ENCODE measurements around the gene CCDC116. TPM values are rescaled to one million over a fixed set of nuclear protein-coding genes. Genes with fewer than 3 reads are reported as not detected.

Gene CCDC116
- polyA plus RNA-seq, 1 donor from 2014 or later, result 0.28 TPM

GRCh38 chr22:21602579-21602978 is 30.0 kb upstream of the CCDC116 start:
- H2AFZ ChIP-seq (ENCODE audit: low read depth, low read length), result no peak overlapping the region
- no peak overlapping the region for H3K27ac ChIP-seq (ENCODE audit: low read length)
- no peaks in the 10 kb centered on the region for H3K9me3 ChIP-seq (ENCODE audit: low read length)
- no peak overlapping the region for H3K9ac ChIP-seq (ENCODE audit: low read length)
- H3K79me2 ChIP-seq (replicated peaks; ENCODE audit: insufficient read depth, low read length), result peaks cover 32% of the 10 kb centered on the region
- no peaks in the 10 kb centered on the region for H3K9me2 ChIP-seq (ENCODE audit: insufficient read depth, low read length)
- no peak for TF ChIP-seq CTCF (IDR thresholded peaks at IDR 0.05; ENCODE audit: poor library complexity, severe bottlenecking)
- no peak for TF ChIP-seq RAD21 (conservative IDR thresholded peaks at IDR 0.05)
- TF ChIP-seq SMC3 (conservative IDR thresholded peaks at IDR 0.05; ENCODE audit: poor library complexity), result no peak
- TF ChIP-seq TAF1 (IDR thresholded peaks at IDR 0.05; ENCODE audit: low read depth), result no peak
- H3K4me3 ChIP-seq (ENCODE audit: low read length), result no peak overlapping the region
- H3F3A ChIP-seq (ENCODE audit: insufficient read depth, low read length, poor library complexity, severe bottlenecking), result no peaks in the 10 kb centered on the region
- H3K27me3 ChIP-seq (ENCODE audit: insufficient read depth, low read depth, low read length), result no peaks in the 10 kb centered on the region
- H3K4me2 ChIP-seq (ENCODE audit: low read length), result no peak overlapping the region
- no peaks in the 10 kb centered on the region for H3K36me3 ChIP-seq (ENCODE audit: insufficient read depth, low read length)
- no peaks in the 10 kb centered on the region for H4K20me1 ChIP-seq (ENCODE audit: insufficient read depth)

- Histone ChIP-seq H3K4me2 (ENCODE audit: low read length) (no peak overlapping the region), H3K9me3 (ENCODE audit: low read length) (no peaks in the 10 kb centered on the region), H3K27ac (ENCODE audit: low read length) (no peak overlapping the region), H3K9ac (ENCODE audit: low read length) (no peak overlapping the region), H3K9me2 (ENCODE audit: insufficient read depth, low read length) (no peaks in the 10 kb centered on the region), H3K36me3 (ENCODE audit: insufficient read depth, low read length) (no peaks in the 10 kb centered on the region), H3K27me3 (ENCODE audit: insufficient read depth, low read depth, low read length) (no peaks in the 10 kb centered on the region), H3F3A (ENCODE audit: insufficient read depth, low read length, poor library complexity, severe bottlenecking) (no peaks in the 10 kb centered on the region), H2AFZ (ENCODE audit: low read depth, low read length) (no peak overlapping the region), H4K20me1 (ENCODE audit: insufficient read depth) (no peaks in the 10 kb centered on the region), H3K79me2 (replicated peaks; ENCODE audit: insufficient read depth, low read length) (peaks cover 32% of the 10 kb centered on the region), H3K4me3 (ENCODE audit: low read length) (no peak overlapping the region)
- TF ChIP-seq POLR2AphosphoS5 (IDR thresholded peaks at IDR 0.05), result no peak
- no peak for TF ChIP-seq REST (IDR thresholded peaks at IDR 0.05; ENCODE audit: borderline replicate concordance)
- no peak for TF ChIP-seq RAD21 (conservative IDR thresholded peaks at IDR 0.05)
- no peak for TF ChIP-seq MXI1 (conservative IDR thresholded peaks at IDR 0.05; ENCODE audit: poor library complexity, severe bottlenecking)
- TF ChIP-seq EZH2 (IDR thresholded peaks at IDR 0.05; ENCODE audit: borderline replicate concordance, insufficient read depth, low read length, poor library complexity, severe bottlenecking), result no peak
These were observed 28.6 kb upstream of the CCDC116 start for GRCh38 chr22:21603973-21604372.

GRCh38 chr22:21605887-21606564 is 26.5 kb upstream of the CCDC116 start:
- H3K36me3 ChIP-seq (ENCODE audit: insufficient read depth, low read length), result no peaks in the 10 kb centered on the region
- H3K9me2 ChIP-seq (ENCODE audit: insufficient read depth, low read length), result no peaks in the 10 kb centered on the region
- no peaks in the 10 kb centered on the region for H4K20me1 ChIP-seq (ENCODE audit: insufficient read depth)
- no peaks in the 10 kb centered on the region for H3F3A ChIP-seq (ENCODE audit: insufficient read depth, low read length, poor library complexity, severe bottlenecking)
- no peaks in the 10 kb centered on the region for H3K27me3 ChIP-seq (ENCODE audit: insufficient read depth, low read depth, low read length)
- TF ChIP-seq SMC3 (conservative IDR thresholded peaks at IDR 0.05; ENCODE audit: poor library complexity) (no peak), POLR2AphosphoS5 (IDR thresholded peaks at IDR 0.05) (no peak), CTCF (IDR thresholded peaks at IDR 0.05; ENCODE audit: poor library complexity, severe bottlenecking) (no peak), MXI1 (conservative IDR thresholded peaks at IDR 0.05; ENCODE audit: poor library complexity, severe bottlenecking) (no peak), RAD21 (conservative IDR thresholded peaks at IDR 0.05) (no peak), REST (IDR thresholded peaks at IDR 0.05; ENCODE audit: borderline replicate concordance) (no peak), TAF1 (IDR thresholded peaks at IDR 0.05; ENCODE audit: low read depth) (no peak), EP300 (conservative IDR thresholded peaks at IDR 0.05; ENCODE audit: poor library complexity, severe bottlenecking) (no peak), EZH2 (IDR thresholded peaks at IDR 0.05; ENCODE audit: borderline replicate concordance, insufficient read depth, low read length, poor library complexity, severe bottlenecking) (no peak)
- no peak overlapping the region for H3K9ac ChIP-seq (ENCODE audit: low read length)
- H3K4me3 ChIP-seq (ENCODE audit: low read length), result no peak overlapping the region
- H2AFZ ChIP-seq (ENCODE audit: low read depth, low read length), result no peak overlapping the region
- H3K9me3 ChIP-seq (ENCODE audit: low read length), result no peaks in the 10 kb centered on the region
- H3K4me2 ChIP-seq (ENCODE audit: low read length), result no peak overlapping the region
- H3K27ac ChIP-seq (ENCODE audit: low read length), result no peak overlapping the region
- H3K79me2 ChIP-seq (replicated peaks; ENCODE audit: insufficient read depth, low read length), result peaks cover 29% of the 10 kb centered on the region
